Smooth muscle cell (in vitro differentiated cells): ENCODE measurements around the gene NPR2. TPM values are rescaled to one million over a fixed set of nuclear protein-coding genes. Genes with fewer than 3 reads are reported as not detected.

Source experiments
- DNase-seq: peaks from one replicate; lab custom pipeline; 2025; ENCODE audit not compliant: unreplicated experiment; lab: John Stamatoyannopoulos, UW
- H2AFZ ChIP-seq: fragments of 200-600 bp; sonication (generic); 2 replicates; pipeline ENCODE4 v1.6.0; 2016; ENCODE audit warnings: antibody characterized with exemption, low read depth, mild to moderate bottlenecking
- H3F3A ChIP-seq: fragments of 200-600 bp; sonication (generic); 2 replicates; pipeline ENCODE4 v1.6.0; 2017; ENCODE audit warnings: antibody characterized with exemption, low read depth
- H3K27ac ChIP-seq: fragments of 200-600 bp; sonication (generic); 2 replicates; pipeline ENCODE4 v1.5.1; 2016; ENCODE audit warnings: low read depth, mild to moderate bottlenecking
- H3K27me3 ChIP-seq: fragments of 200-600 bp; sonication (generic); 2 replicates; pipeline ENCODE4 v1.6.1; 2016; ENCODE audit warnings: low read depth, mild to moderate bottlenecking
- H3K36me3 ChIP-seq: fragments of 200-600 bp; sonication (generic); 2 replicates; pipeline ENCODE4 v1.5.1; 2016; ENCODE audit warnings: low read depth
- H3K4me1 ChIP-seq: fragments of 200-600 bp; sonication (generic); 2 replicates; pipeline ENCODE4 v1.5.1; 2016; ENCODE audit warnings: low read depth
- H3K4me2 ChIP-seq: fragments of 200-600 bp; sonication (generic); 2 replicates; pipeline ENCODE4 v1.6.0; 2016; ENCODE audit warnings: mild to moderate bottlenecking
- H3K4me3 ChIP-seq: fragments of 200-600 bp; sonication (generic); 2 replicates; pipeline ENCODE4 v1.5.1; 2016; ENCODE audit warnings: mild to moderate bottlenecking
- H3K79me2 ChIP-seq: fragments of 200-600 bp; sonication (generic); 2 replicates; pipeline ENCODE4 v1.6.0; 2016; ENCODE audit warnings: low read depth, mild to moderate bottlenecking
- H3K9ac ChIP-seq: fragments of 200-600 bp; sonication (generic); 2 replicates; pipeline ENCODE4 v1.6.0; 2016; ENCODE audit warnings: low read depth
- H3K9me3 ChIP-seq: fragments of 200-600 bp; sonication (generic); replicated peaks from 2 replicates; pipeline ENCODE4 v1.5.1; 2016; ENCODE audit warnings: low read depth
- H4K20me1 ChIP-seq: fragments of 200-600 bp; sonication (generic); 2 replicates; pipeline ENCODE4 v1.6.0; 2016; ENCODE audit warnings: low read depth
- CTCF ChIP-seq: fragments of 200-600 bp; sonication (generic); IDR thresholded peaks from 2 replicates; pipeline ENCODE4 v1.5.1; 2017; ENCODE audit warnings: borderline replicate concordance, mild to moderate bottlenecking, antibody characterized with exemption; ENCODE audit not compliant: insufficient read depth, poor library complexity, severe bottlenecking
- WGBS: methylation state at CpG from one replicate; pipeline ENCODE4 v1.1.7; 2016; ENCODE audit warnings: low lambda C conversion rate; 5-methylcytosine and 5-hydroxymethylcytosine counted together
- polyA plus RNA-seq: library from polyadenylated mRNA; unstranded; fragments of >200 nt; fragmentation: Nextera tagmentation; extraction: Ambion mirVana; gene quantifications from 2 replicates; pipeline ENCODE4 v1.2.1, GENCODE V29; 2016
- total RNA-seq: library from RNA; depleted of rRNA; stranded (reverse); fragments of >200 nt; gene quantifications from 2 replicates; pipeline ENCODE4 v1.2.3, GENCODE V29; 2014

NPR2 gene
- total and polyA plus RNA-seq, 2 experiments from 2014 or later = 16.4 to 19.4 TPM

- H3K4me2 ChIP-seq = no peak overlapping the region
- no peak for DNase-seq
- H3K79me2 ChIP-seq = no peaks in the 10 kb centered on the region
Measured at GRCh38 chr9:35783418-35783817, 8.0 kb upstream of the NPR2 start.

GRCh38 chr9:35789541-35789940 lies 1.9 kb upstream of the NPR2 start:
- Histone ChIP-seq H4K20me1 (no peaks in the 10 kb centered on the region), H3K27me3 (no peaks in the 10 kb centered on the region), H2AFZ (no peak overlapping the region), H3K9ac (no peak overlapping the region), H3F3A (no peaks in the 10 kb centered on the region), H3K4me2 (no peak overlapping the region), H3K4me1 (peaks cover 12% of the 10 kb centered on the region), H3K27ac (no peak overlapping the region), H3K9me3 (no peaks in the 10 kb centered on the region), H3K36me3 (no peaks in the 10 kb centered on the region), H3K4me3 (no peak overlapping the region), H3K79me2 (no peaks in the 10 kb centered on the region)
- TF ChIP-seq CTCF = no peak
- DNase-seq = no peak
- 86% methylated on average over 2 of the region's 2 CpGs for WGBS

More at GRCh38 chr9:35783418-35783817, 8.0 kb upstream of the NPR2 start:
- Histone ChIP-seq H4K20me1 (no peaks in the 10 kb centered on the region), H3K9me3 (no peaks in the 10 kb centered on the region), H2AFZ (no peak overlapping the region), H3K27me3 (peaks cover 21% of the 10 kb centered on the region), H3K4me3 (no peak overlapping the region), H3K27ac (no peak overlapping the region), H3K4me1 (no peaks in the 10 kb centered on the region), H3F3A (no peaks in the 10 kb centered on the region), H3K36me3 (no peaks in the 10 kb centered on the region), H3K9ac (no peak overlapping the region)
- no peak for TF ChIP-seq CTCF

GRCh38 chr9:35790025-35790384 lies 1.4 kb upstream of the NPR2 start:
- Histone ChIP-seq H2AFZ (no peak overlapping the region), H3K9me3 (no peaks in the 10 kb centered on the region)

More at GRCh38 chr9:35790025-35790384, 1.4 kb upstream of the NPR2 start:
- H3K27ac ChIP-seq = no peak overlapping the region
- no peaks in the 10 kb centered on the region for H3K27me3 ChIP-seq
- TF ChIP-seq CTCF = no peak
- no peaks in the 10 kb centered on the region for H3K36me3 ChIP-seq
- H3K4me1 ChIP-seq = peaks cover 12% of the 10 kb centered on the region
- no peak for DNase-seq
- WGBS = 42% methylated on average over 4 of the region's 4 CpGs
- no peak overlapping the region for H3K4me3 ChIP-seq
- H4K20me1 ChIP-seq = no peaks in the 10 kb centered on the region
- no peak overlapping the region for H3K4me2 ChIP-seq
- no peaks in the 10 kb centered on the region for H3F3A ChIP-seq
- no peaks in the 10 kb centered on the region for H3K79me2 ChIP-seq
- no peak overlapping the region for H3K9ac ChIP-seq
